NCI-H1694 (cell line): ENCODE results near the gene TAS1R3.
"Not testable (repeated sequence)": the region's sequence is repeated elsewhere in the genome, so short reads cannot be mapped to it uniquely, and the experiment has no call there.

ENCODE experiments used
- DNase-seq: peaks from one replicate; lab custom pipeline; 2025; lab: John Stamatoyannopoulos, UW

The TAS1R3 gene

GRCh38 chr1:1309251-1310108 lies 21.6 kb upstream of the TAS1R3 start:
- no peak for DNase-seq

- DNase-seq = no peak
These were observed 21.0 kb upstream of the TAS1R3 start for GRCh38 chr1:1310109-1310385.

GRCh38 chr1:1310476-1311053 lies 20.5 kb upstream of the TAS1R3 start:
- no peak for DNase-seq

- DNase-seq = no peak
These were observed 19.7 kb upstream of the TAS1R3 start for GRCh38 chr1:1311107-1312104.

- no peak for DNase-seq
These were observed 18.4 kb upstream of the TAS1R3 start for GRCh38 chr1:1312450-1313314.

GRCh38 chr1:1313500-1314236 lies 17.4 kb upstream of the TAS1R3 start:
- DNase-seq = no peak

GRCh38 chr1:1314237-1314586 lies 16.9 kb upstream of the TAS1R3 start:
- DNase-seq = no peak

- no peak for DNase-seq
These were observed 16.3 kb upstream of the TAS1R3 start for GRCh38 chr1:1314678-1315335.

GRCh38 chr1:1315435-1315954 lies 15.6 kb upstream of the TAS1R3 start:
- DNase-seq = no peak

- DNase-seq = not testable (repeated sequence)
These were observed 14.9 kb upstream of the TAS1R3 start for GRCh38 chr1:1316199-1316598.

- no peak for DNase-seq
These were observed 13.7 kb upstream of the TAS1R3 start for GRCh38 chr1:1317420-1317819.

- DNase-seq = peak; percentile 67
These were observed 12.9 kb upstream of the TAS1R3 start for GRCh38 chr1:1318131-1318652.

GRCh38 chr1:1318777-1319645 lies 12.1 kb upstream of the TAS1R3 start:
- no peak for DNase-seq

- DNase-seq = no peak
These were observed 11.5 kb upstream of the TAS1R3 start for GRCh38 chr1:1319646-1319941.

- DNase-seq = no peak
These were observed 10.2 kb upstream of the TAS1R3 start for GRCh38 chr1:1320666-1321448.

GRCh38 chr1:1321477-1321876 lies 9.6 kb upstream of the TAS1R3 start:
- DNase-seq = no peak

GRCh38 chr1:1322418-1322817 lies 8.7 kb upstream of the TAS1R3 start:
- DNase-seq = no peak

- DNase-seq = no peak
These were observed 8.1 kb upstream of the TAS1R3 start for GRCh38 chr1:1322952-1323351.
